ENCODE measurements around the gene FAAH2.

Gene FAAH2

DNA sequence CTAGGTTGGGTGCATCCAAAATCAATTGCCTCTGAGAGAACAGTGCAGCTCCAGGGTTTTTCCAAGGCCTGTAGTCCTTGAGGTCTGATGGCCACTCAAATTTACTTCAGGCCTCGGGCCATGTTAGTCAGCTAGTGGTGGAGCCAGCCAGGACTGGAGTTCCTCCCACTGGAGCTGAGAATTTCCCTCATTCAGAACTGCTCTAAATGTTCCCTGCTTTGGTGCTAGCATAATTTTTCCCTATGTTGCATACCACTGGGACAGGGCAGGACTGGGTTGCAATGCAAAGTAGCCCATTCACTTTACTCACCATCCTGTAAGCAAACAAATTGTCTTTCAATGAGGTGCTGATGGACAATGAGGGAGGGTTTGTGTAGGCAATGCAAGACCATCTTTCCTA lies 159.3 kb downstream of the FAAH2 start:
- no peaks in the 10 kb centered on the region for H3K27me3 ChIP-seq (ENCODE audit: insufficient read depth, low read length, poor library complexity)
- no peaks in the 10 kb centered on the region for H4K20me1 ChIP-seq (ENCODE audit: insufficient read depth, low read length)
- H3K79me2 ChIP-seq (ENCODE audit: insufficient read depth, low read length), result no peaks in the 10 kb centered on the region
- H3K4me3 ChIP-seq (ENCODE audit: low read depth in 1 of 2, low read length in 2 of 2), result no peak overlapping the region
- H3K9ac ChIP-seq (ENCODE audit: low read depth, low read length), result no peak overlapping the region
- TF ChIP-seq, protein P1, sequence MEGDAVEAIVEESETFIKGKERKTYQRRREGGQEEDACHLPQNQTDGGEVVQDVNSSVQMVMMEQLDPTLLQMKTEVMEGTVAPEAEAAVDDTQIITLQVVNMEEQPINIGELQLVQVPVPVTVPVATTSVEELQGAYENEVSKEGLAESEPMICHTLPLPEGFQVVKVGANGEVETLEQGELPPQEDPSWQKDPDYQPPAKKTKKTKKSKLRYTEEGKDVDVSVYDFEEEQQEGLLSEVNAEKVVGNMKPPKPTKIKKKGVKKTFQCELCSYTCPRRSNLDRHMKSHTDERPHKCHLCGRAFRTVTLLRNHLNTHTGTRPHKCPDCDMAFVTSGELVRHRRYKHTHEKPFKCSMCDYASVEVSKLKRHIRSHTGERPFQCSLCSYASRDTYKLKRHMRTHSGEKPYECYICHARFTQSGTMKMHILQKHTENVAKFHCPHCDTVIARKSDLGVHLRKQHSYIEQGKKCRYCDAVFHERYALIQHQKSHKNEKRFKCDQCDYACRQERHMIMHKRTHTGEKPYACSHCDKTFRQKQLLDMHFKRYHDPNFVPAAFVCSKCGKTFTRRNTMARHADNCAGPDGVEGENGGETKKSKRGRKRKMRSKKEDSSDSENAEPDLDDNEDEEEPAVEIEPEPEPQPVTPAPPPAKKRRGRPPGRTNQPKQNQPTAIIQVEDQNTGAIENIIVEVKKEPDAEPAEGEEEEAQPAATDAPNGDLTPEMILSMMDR (IDR thresholded peaks at IDR 0.05; ENCODE audit: borderline replicate concordance, extremely low read depth, low read length, poor library complexity, severe bottlenecking), result no peak
- TF ChIP-seq EZH2 (IDR thresholded peaks at IDR 0.05; ENCODE audit: borderline replicate concordance, low read depth, low read length, severe bottlenecking), result no peak
- no peaks in the 10 kb centered on the region for H3K36me3 ChIP-seq (ENCODE audit: insufficient read depth, low read length)
- H3K4me1 ChIP-seq (ENCODE audit: insufficient read depth, low read length), result no peaks in the 10 kb centered on the region
- H2AFZ ChIP-seq (ENCODE audit: low read depth, low read length), result no peak overlapping the region
- no peaks in the 10 kb centered on the region for H3K9me3 ChIP-seq (ENCODE audit: insufficient read depth, low read length, severe bottlenecking)
- no peak overlapping the region for H3K4me2 ChIP-seq (ENCODE audit: insufficient read depth, low read length)
- no peak for ATAC-seq (ENCODE audit: insufficient read depth, low read depth)
- DNase-seq, result no peak
- H3K27ac ChIP-seq (ENCODE audit: low read length), result no peak overlapping the region

DNA sequence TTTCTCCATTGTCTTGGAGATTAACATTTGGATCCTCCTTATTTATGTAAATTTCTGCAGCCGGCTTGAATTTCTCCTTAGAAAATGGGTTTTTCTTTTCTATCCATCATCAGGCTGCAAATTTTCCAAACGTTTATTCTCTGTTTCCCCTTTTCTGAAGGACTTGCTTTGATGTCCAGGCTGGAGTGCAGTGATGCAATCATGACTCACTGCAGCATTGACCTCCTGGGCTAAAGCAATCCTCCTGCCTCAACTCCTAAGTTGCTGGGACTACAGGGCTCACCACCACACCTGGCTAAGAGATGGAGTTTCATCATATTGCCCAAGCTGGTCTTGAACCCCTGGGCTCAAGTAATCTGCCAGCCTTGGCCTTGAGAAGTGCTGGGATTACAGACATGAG lies 161.3 kb downstream of the FAAH2 start:
- no peak overlapping the region for H3K4me2 ChIP-seq (ENCODE audit: insufficient read depth, low read length)
- no peak for ATAC-seq (ENCODE audit: insufficient read depth, low read depth)

DNA sequence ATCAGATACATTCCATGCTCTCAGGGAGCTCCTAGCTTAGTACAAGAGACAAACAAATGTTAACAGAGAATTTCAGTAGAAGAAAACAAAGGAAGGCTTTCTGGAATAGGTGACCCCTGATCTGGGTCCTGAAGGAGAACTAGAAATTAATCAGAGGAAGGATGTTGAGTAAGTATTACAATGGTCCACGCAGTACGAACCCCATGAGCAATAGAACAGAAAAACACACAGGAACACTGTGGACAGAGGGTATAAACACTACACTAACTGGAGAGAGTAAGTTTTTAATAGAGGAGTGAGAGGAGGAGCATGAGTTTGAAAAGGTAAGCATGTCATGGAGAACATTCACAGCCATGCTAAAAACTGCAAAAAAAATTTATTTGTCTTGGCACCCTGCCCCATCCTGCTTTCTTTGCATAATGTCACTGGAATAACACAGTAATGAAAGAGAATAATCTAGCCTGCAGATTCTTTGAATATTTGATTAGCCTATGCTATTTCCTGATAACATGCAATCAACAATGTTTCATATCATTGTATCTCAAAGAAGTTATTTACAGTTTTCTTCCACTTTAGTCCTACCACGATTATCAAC lies 165.0 kb downstream of the FAAH2 start:
- Histone ChIP-seq H3K4me1 (ENCODE audit: insufficient read depth, low read length) (no peaks in the 10 kb centered on the region), H2AFZ (ENCODE audit: low read depth, low read length) (no peak overlapping the region), H3K36me3 (ENCODE audit: insufficient read depth, low read length) (no peaks in the 10 kb centered on the region), H3K79me2 (ENCODE audit: insufficient read depth, low read length) (no peaks in the 10 kb centered on the region), H3K27ac (ENCODE audit: low read length) (no peak overlapping the region), H4K20me1 (ENCODE audit: insufficient read depth, low read length) (no peaks in the 10 kb centered on the region), H3K9ac (ENCODE audit: low read depth, low read length) (no peak overlapping the region), H3K9me3 (ENCODE audit: insufficient read depth, low read length, severe bottlenecking) (no peaks in the 10 kb centered on the region), H3K4me2 (ENCODE audit: insufficient read depth, low read length) (no peak overlapping the region), H3K4me3 (ENCODE audit: low read depth in 1 of 2, low read length in 2 of 2) (no peak overlapping the region), H3K27me3 (ENCODE audit: insufficient read depth, low read length, poor library complexity) (no peaks in the 10 kb centered on the region)
- DNase-seq, result no peak
- TF ChIP-seq EZH2 (IDR thresholded peaks at IDR 0.05; ENCODE audit: borderline replicate concordance, low read depth, low read length, severe bottlenecking), result no peak
- TF ChIP-seq, protein P1 (IDR thresholded peaks at IDR 0.05; ENCODE audit: borderline replicate concordance, extremely low read depth, low read length, poor library complexity, severe bottlenecking), result no peak
- ATAC-seq (ENCODE audit: insufficient read depth, low read depth), result no peak

More for the DNA sequence above, 161.3 kb downstream of the FAAH2 start:
- H3K27me3 ChIP-seq (ENCODE audit: insufficient read depth, low read length, poor library complexity), result no peaks in the 10 kb centered on the region
- no peak overlapping the region for H3K9ac ChIP-seq (ENCODE audit: low read depth, low read length)
- no peak overlapping the region for H3K4me3 ChIP-seq (ENCODE audit: low read depth in 1 of 2, low read length in 2 of 2)
- H3K9me3 ChIP-seq (ENCODE audit: insufficient read depth, low read length, severe bottlenecking), result no peaks in the 10 kb centered on the region
- no peaks in the 10 kb centered on the region for H3K4me1 ChIP-seq (ENCODE audit: insufficient read depth, low read length)
- H4K20me1 ChIP-seq (ENCODE audit: insufficient read depth, low read length), result no peaks in the 10 kb centered on the region
- H3K36me3 ChIP-seq (ENCODE audit: insufficient read depth, low read length), result no peaks in the 10 kb centered on the region
- TF ChIP-seq EZH2 (IDR thresholded peaks at IDR 0.05; ENCODE audit: borderline replicate concordance, low read depth, low read length, severe bottlenecking), result no peak
- TF ChIP-seq, protein P1 (IDR thresholded peaks at IDR 0.05; ENCODE audit: borderline replicate concordance, extremely low read depth, low read length, poor library complexity, severe bottlenecking), result no peak
- DNase-seq, result no peak
- H3K79me2 ChIP-seq (ENCODE audit: insufficient read depth, low read length), result no peaks in the 10 kb centered on the region
- no peak overlapping the region for H3K27ac ChIP-seq (ENCODE audit: low read length)
- H2AFZ ChIP-seq (ENCODE audit: low read depth, low read length), result no peak overlapping the region

Measured in DND-41 (cell line).